Breast epithelium (tissue), 4 donors: ENCODE data around the gene MYO1E. TPM values are rescaled to one million over a fixed set of nuclear protein-coding genes. Genes with fewer than 3 reads are reported as not detected.
"Not testable (repeated sequence)": the region's sequence is repeated elsewhere in the genome, so short reads cannot be mapped to it uniquely, and the experiment has no call there.

Experiments
- DNase-seq, 2 donors: peaks; one replicate each; pipeline ENCODE4 v3.0.0-alpha.2; 2019; ENCODE audit warnings: low spot score in 2 of 2
- H3K27ac ChIP-seq, 2 donors: fragments of 200-600 bp; sonication (generic) in 1 of 2; one replicate each; pipeline ENCODE4 v1.5.1; 2016 to 2019; ENCODE audit warnings: mild to moderate bottlenecking in 1 of 2
- H3K27me3 ChIP-seq, 2 donors: fragments of 200-600 bp; sonication (generic) in 1 of 2; one replicate each; pipeline versions ENCODE4 v1.5.1 to v1.6.0; 2017 to 2019; ENCODE audit warnings: control low read depth in 1 of 2, mild to moderate bottlenecking in 1 of 2
- H3K36me3 ChIP-seq: fragments of 200-600 bp; one replicate; pipeline ENCODE4 v1.5.1; 2019
- H3K4me1 ChIP-seq, 2 donors: fragments of 200-600 bp; sonication (generic); one replicate each; pipeline ENCODE4 v1.5.1; 2016 to 2019; ENCODE audit warnings: control low read depth in 1 of 2
- H3K4me3 ChIP-seq, 3 donors: fragments of 200-600 bp; sonication (generic); 1 replicate in 2 of 3; 2 replicates in 1 of 3; pipeline ENCODE4 v1.5.1; 2016 to 2019; ENCODE audit warnings: mild to moderate bottlenecking in 3 of 3, moderate library complexity in 2 of 3
- H3K9me3 ChIP-seq, 2 donors: fragments of 200-600 bp; sonication (generic) in 1 of 2; one replicate each; pipeline ENCODE4 v1.5.1; 2016 to 2019; ENCODE audit warnings: control low read depth in 1 of 2
- POLR2A ChIP-seq: fragments of 450-650 bp; IDR thresholded peaks from one replicate; pipeline ENCODE4 v1.6.1; 2016; ENCODE audit warnings: antibody characterized with exemption, mild to moderate bottlenecking, moderate library complexity
- POLR2AphosphoS5 ChIP-seq, 3 donors: sonication (generic); formaldehyde crosslinking; IDR thresholded peaks; one replicate each; pipeline ENCODE4 v1.6.1; 2017; ENCODE audit warnings: antibody characterized with exemption in 3 of 3
- intact Hi-C: fragments of 100-400 bp; cut with DNase I; formaldehyde crosslinking; loops from one replicate; pipeline ENCODE4 v1.15.1; 2023; ENCODE audit warnings: low total_unique reads
- total RNA-seq, 3 donors: library from RNA; depleted of rRNA; stranded (reverse); fragments of >200 nt; gene quantifications; one replicate each; pipeline ENCODE4 v1.1.0, GENCODE V29; 2016
- TF ChIP-seq, protein P1 (sequence below), 3 donors: fragments of 450-650 bp; IDR thresholded peaks; one replicate each; pipeline ENCODE4 v1.5.1; 2016 to 2017; ENCODE audit warnings: antibody characterized with exemption in 3 of 3, mild to moderate bottlenecking in 3 of 3, moderate library complexity in 3 of 3

The MYO1E gene
- total RNA-seq, 3 donors from 2014 or later, result 51.5 to 76.1 (median 68.6) TPM

DNA sequence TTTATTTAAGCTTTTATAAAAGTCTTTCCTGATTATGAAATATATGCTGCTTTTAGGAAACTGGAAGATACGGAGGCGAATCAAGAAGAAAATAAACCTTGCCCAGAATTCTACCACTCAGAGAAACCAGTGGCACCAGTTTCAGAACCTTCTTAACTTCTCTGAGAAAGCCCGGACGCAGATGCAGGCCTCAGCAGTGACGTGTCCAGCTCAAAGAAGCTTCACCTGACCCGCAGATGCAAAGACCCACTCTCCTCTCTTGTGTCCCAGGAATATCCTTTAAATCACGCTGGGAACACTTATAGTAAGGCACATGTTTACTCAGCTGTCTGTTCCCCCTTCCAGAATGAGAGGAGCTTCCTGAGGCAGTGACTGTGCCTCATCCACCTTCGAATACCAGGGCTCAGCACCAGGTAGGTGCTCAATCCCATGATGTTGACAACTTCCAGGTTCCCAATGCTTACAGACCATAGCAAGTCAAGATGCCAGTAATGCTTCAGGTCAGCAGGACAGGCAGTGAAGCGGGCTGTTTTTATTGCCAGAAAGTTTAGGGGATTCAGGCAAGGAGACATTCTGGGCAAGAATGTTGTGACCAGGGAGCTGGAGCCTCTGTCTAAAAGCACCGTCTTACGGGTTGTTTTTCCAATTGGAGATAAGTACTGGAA, 205.9 kb downstream of the MYO1E start:
- intact Hi-C loops, result no loop called here
- Histone ChIP-seq H3K27ac (peak overlapping the region; percentile 94 to 98), H3K27me3 (no peaks in the 10 kb centered on the region), H3K9me3 (no peaks in the 10 kb centered on the region), H3K4me1 (peaks cover 22 to 44% of the 10 kb centered on the region in 2 donors), H3K36me3 (no peaks in the 10 kb centered on the region), H3K4me3 (no peak overlapping the region)
- DNase-seq, result no peak
- no peak for TF ChIP-seq POLR2AphosphoS5 (IDR thresholded peaks at IDR 0.05)
- TF ChIP-seq POLR2A, result no peak
- TF ChIP-seq, protein P1, sequence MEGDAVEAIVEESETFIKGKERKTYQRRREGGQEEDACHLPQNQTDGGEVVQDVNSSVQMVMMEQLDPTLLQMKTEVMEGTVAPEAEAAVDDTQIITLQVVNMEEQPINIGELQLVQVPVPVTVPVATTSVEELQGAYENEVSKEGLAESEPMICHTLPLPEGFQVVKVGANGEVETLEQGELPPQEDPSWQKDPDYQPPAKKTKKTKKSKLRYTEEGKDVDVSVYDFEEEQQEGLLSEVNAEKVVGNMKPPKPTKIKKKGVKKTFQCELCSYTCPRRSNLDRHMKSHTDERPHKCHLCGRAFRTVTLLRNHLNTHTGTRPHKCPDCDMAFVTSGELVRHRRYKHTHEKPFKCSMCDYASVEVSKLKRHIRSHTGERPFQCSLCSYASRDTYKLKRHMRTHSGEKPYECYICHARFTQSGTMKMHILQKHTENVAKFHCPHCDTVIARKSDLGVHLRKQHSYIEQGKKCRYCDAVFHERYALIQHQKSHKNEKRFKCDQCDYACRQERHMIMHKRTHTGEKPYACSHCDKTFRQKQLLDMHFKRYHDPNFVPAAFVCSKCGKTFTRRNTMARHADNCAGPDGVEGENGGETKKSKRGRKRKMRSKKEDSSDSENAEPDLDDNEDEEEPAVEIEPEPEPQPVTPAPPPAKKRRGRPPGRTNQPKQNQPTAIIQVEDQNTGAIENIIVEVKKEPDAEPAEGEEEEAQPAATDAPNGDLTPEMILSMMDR (IDR thresholded peaks at IDR 0.05), result no peak

DNA sequence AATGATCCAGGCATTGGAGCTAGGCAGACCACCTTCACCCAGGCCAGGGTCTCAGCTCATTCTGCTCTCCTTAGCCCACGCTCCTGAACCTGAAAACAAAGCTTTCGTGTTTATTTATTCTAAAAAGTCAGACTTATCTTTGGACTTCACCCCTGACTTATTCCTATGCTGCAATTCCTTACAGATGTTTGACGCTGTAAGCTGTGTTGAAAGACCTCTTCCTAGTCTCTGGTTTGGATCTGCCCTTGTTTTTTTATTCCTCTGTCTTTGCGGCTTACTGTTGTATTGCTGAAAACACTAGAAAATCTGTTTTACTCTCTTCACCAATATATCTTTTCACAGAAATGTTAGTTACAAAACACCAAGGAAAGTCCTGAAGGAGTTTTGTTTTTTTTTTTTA, 206.5 kb downstream of the MYO1E start:
- Histone ChIP-seq H3K4me3 (no peak overlapping the region), H3K36me3 (no peaks in the 10 kb centered on the region), H3K27me3 (no peaks in the 10 kb centered on the region), H3K4me1 (peaks cover 19 to 41% of the 10 kb centered on the region in 2 donors), H3K9me3 (no peaks in the 10 kb centered on the region), H3K27ac (peak overlapping the region; percentile 94 to 98)
- intact Hi-C loops, result no loop called here
- DNase-seq, result no peak
- TF ChIP-seq POLR2A (no peak), POLR2AphosphoS5 (IDR thresholded peaks at IDR 0.05) (no peak)
- TF ChIP-seq, protein P1 (IDR thresholded peaks at IDR 0.05), result no peak

DNA sequence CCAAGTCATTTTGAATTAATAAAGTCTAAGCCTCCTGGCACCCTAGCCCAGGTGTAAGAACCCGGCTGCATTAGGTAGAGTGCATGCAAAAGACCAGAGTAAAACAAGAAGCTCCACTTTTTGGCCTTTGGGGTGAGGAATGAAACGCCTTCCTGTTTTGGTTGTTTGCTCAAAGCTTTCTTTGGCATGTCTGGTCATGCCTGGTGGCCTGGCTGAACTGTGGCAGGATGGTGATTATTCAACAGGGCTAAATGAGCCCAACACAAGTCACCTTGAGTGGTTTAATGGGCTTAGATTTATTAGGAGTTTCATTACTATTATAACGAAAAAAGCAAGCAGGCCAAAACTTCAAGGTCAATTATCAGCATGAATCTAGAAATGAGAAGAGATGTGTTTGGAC, 206.9 kb downstream of the MYO1E start:
- Histone ChIP-seq H3K27me3 (no peaks in the 10 kb centered on the region), H3K27ac (peak overlapping the region; percentile 94 to 98), H3K4me3 (no peak overlapping the region), H3K36me3 (no peaks in the 10 kb centered on the region), H3K4me1 (peaks cover 19 to 37% of the 10 kb centered on the region in 2 donors), H3K9me3 (no peaks in the 10 kb centered on the region)
- TF ChIP-seq POLR2AphosphoS5 (IDR thresholded peaks at IDR 0.05), result peak in 1 of 3 donors; percentile 58
- TF ChIP-seq, protein P1 (IDR thresholded peaks at IDR 0.05), result no peak
- DNase-seq, result peak in 1 of 2 donors; percentile 78
- intact Hi-C loops, result no loop called here

DNA sequence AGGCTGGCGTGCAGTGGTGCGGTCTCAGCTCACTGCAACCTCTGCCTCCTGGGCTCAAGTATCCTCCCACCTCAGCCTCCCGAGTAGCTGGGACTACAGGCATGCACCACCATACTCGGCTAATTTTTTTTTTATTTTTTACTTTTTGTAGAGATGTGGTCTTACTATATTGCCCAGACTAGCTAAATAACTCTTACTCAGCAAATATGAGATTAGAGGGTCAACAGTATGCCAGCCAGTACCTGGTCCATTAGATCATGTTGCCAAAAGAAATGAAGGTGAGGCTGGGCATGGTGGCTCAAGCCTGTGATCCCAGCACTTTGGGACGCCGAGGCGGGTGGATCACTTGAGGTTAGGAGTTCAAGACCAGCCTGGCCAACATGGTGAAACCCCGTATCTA, 210.6 kb downstream of the MYO1E start:
- H3K27ac ChIP-seq, H3K27me3 ChIP-seq, H3K4me3 ChIP-seq, H3K9me3 ChIP-seq, intact Hi-C loops, H3K36me3 ChIP-seq, DNase-seq: not testable (repeated sequence)
- H3K4me1 ChIP-seq, result peaks cover 13 to 23% of the 10 kb centered on the region in 2 donors

DNA sequence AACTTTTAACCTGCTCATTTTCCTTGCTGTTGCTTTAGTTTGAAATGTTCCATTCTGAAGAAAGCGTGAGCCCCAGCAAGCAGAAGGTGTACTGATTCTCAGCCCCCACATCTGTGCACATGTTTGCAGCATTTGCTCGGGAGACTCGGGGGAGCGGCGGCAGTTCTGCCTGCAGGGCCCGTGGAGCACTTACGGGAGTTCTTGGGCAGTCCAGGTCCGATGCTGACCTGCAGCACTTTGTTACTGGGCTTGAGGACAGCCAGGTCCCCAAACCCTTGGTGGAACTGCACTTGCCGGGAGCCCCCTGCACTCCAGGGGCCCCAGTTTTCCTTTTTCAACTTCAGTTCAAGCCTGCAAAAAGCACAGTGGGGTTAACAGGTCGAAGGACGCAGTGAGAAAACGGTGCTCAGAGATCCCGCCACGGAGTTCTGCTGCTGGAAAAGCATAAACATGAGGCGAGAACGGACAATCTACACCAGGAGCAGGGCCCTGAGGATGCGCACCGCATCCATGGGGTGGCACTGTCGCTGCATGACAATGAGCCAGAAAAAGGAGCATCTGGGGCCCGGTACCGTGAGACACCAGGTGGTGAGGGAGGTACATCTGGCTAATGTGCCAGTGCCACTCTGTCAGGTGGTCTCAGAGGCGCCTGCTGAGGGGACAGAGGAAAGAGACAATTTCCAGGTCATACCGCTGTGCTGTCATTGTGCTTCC, 211.6 kb downstream of the MYO1E start:
- no peaks in the 10 kb centered on the region for H3K36me3 ChIP-seq
- H3K4me1 ChIP-seq, result peaks cover 6 to 13% of the 10 kb centered on the region in 2 donors
- intact Hi-C loops, result no loop called here
- no peaks in the 10 kb centered on the region for H3K9me3 ChIP-seq
- H3K27ac ChIP-seq, result no peak overlapping the region
- H3K4me3 ChIP-seq, result no peak overlapping the region
- H3K27me3 ChIP-seq, result no peaks in the 10 kb centered on the region
- no peak for TF ChIP-seq POLR2AphosphoS5 (IDR thresholded peaks at IDR 0.05)
- TF ChIP-seq, protein P1 (IDR thresholded peaks at IDR 0.05), result peak in 2 of 3 donors; percentile 21 to 28
- no peak for DNase-seq
